HCT116 (cell line): ENCODE data around the gene SEMA3C. TPM values are rescaled to one million over a fixed set of nuclear protein-coding genes. Genes with fewer than 3 reads are reported as not detected.

Source experiments
- ATAC-seq: fragments of 200-7000 bp; cut with Tn5 transposase; 2 replicates; pipeline ENCODE4 v1.9.1; 2020; ENCODE audit warnings: mild to moderate bottlenecking, moderate library complexity
- BruUV-seq: library from RNA; stranded (reverse); fragments of 400-500 nt; replicated peaks from 2 replicates; lab custom pipeline; 2021; lab: Mats Ljungman, UMichigan
- CTCF ChIA-PET: fragments of 300-600 bp; sonication (Branson Sonifier 250); formaldehyde crosslinking; loops from one replicate; lab custom pipeline; 2021; ENCODE audit warnings: antibody characterized with exemption; lab: Charles Lee
- POLR2A ChIA-PET: fragments of 300-600, 350-600 bp; sonication (Branson Sonifier 250); formaldehyde crosslinking; loops from one replicate; lab custom pipeline; 2021; ENCODE audit warnings: antibody characterized with exemption; lab: Charles Lee
- RAD21 ChIA-PET, 2 experiments: fragments of 300-600 bp; sonication (Branson Sonifier 250); formaldehyde crosslinking; loops; one replicate each; lab custom pipeline; 2023; ENCODE audit warnings: low total read pairs in 2 of 2; ENCODE audit not compliant: uncharacterized antibody in 2 of 2, unreplicated experiment in 2 of 2, low non-redundant PET in 1 of 2; lab: Charles Lee
- DNase-seq: peaks from one replicate; pipeline ENCODE4 v3.0.0-alpha.2; 2010; ENCODE audit warnings: low read depth, low spot score
- H2AFZ ChIP-seq: fragments of 200-600 bp; shearing (Covaris generic), sonication (generic); 2 replicates; pipeline ENCODE4 v1.6.1; 2017; ENCODE audit warnings: low read depth, mixed run types, mixed read lengths, antibody characterized with exemption, low read length; ENCODE audit not compliant: poor library complexity, severe bottlenecking
- H3K27ac ChIP-seq: 2 replicates; pipeline ENCODE4 v1.5.1; 2012; ENCODE audit warnings: low read depth, low read length
- H3K27me3 ChIP-seq: fragments of 200-600 bp; sonication (generic); 2 replicates; pipeline ENCODE4 v1.6.1; 2016; ENCODE audit warnings: mixed run types, low read length, mixed read lengths; ENCODE audit not compliant: insufficient read depth
- H3K36me3 ChIP-seq, 2 experiments: fragments of 200-500 bp in 1 of 2; fragments of 200-600 bp in 1 of 2; sonication (Bioruptor generic) in 1 of 2; sonication (generic) in 1 of 2; 2 replicates each; pipeline versions ENCODE4 v1.5.1 to v1.6.1; 2014 to 2016; ENCODE audit warnings: low read length in 2 of 2, inconsistent platforms in 1 of 2, mixed read lengths in 1 of 2, mixed run types in 1 of 2; ENCODE audit not compliant: insufficient read depth in 2 of 2, control insufficient read depth in 1 of 2
- H3K4me1 ChIP-seq, 2 experiments: fragments of 200-600 bp in 1 of 2; sonication (generic) in 1 of 2; 2 replicates each; pipeline versions ENCODE4 v1.5.1 to v1.6.1; 2012 to 2017; ENCODE audit warnings: low read length in 2 of 2, inconsistent platforms in 1 of 2, mild to moderate bottlenecking in 1 of 2, mixed read lengths in 1 of 2, mixed run types in 1 of 2, moderate library complexity in 1 of 2; ENCODE audit not compliant: insufficient read depth in 2 of 2, control insufficient read depth in 1 of 2
- H3K4me2 ChIP-seq: fragments of 200-600 bp; sonication (generic); 2 replicates; pipeline ENCODE4 v1.6.1; 2017; ENCODE audit warnings: mixed run types, low read length, mixed read lengths
- H3K4me3 ChIP-seq, 2 experiments: fragments of 200-600 bp in 1 of 2; sonication (generic) in 1 of 2; replicated peaks in 1 of 2; 2 replicates each; pipeline ENCODE4 v1.5.1; 2011 to 2016; ENCODE audit warnings: low read length in 2 of 2, control low read depth in 1 of 2, low read depth in 1 of 2, mild to moderate bottlenecking in 1 of 2, mixed read lengths in 1 of 2, mixed run types in 1 of 2
- H3K79me2 ChIP-seq: fragments of 200-600 bp; sonication (generic); 2 replicates; pipeline ENCODE4 v1.6.1; 2017; ENCODE audit warnings: mild to moderate bottlenecking, mixed run types, low read length, moderate library complexity, mixed read lengths; ENCODE audit not compliant: insufficient read depth
- H3K9ac ChIP-seq: fragments of 200-600 bp; sonication (generic); 2 replicates; pipeline ENCODE4 v1.6.1; 2016; ENCODE audit warnings: low read length, mixed read lengths
- H3K9me2 ChIP-seq: fragments of 200-600 bp; sonication (generic), shearing (Covaris generic); 2 replicates; pipeline ENCODE4 v1.6.1; 2017; ENCODE audit warnings: mixed run types, mild to moderate bottlenecking, moderate library complexity; ENCODE audit not compliant: insufficient read depth
- H3K9me3 ChIP-seq, 2 experiments: fragments of 200-500 bp in 1 of 2; fragments of 200-600 bp in 1 of 2; sonication (Bioruptor generic) in 1 of 2; sonication (generic) in 1 of 2; 2 replicates each; pipeline ENCODE4 v1.6.1; 2014 to 2017; ENCODE audit warnings: low read length in 2 of 2, mixed read lengths in 2 of 2, inconsistent platforms in 1 of 2, low read depth in 1 of 2, mild to moderate bottlenecking in 1 of 2, mixed run types in 1 of 2, moderate library complexity in 1 of 2; ENCODE audit not compliant: control insufficient read depth in 1 of 2, insufficient read depth in 1 of 2
- H4K20me1 ChIP-seq: fragments of 200-600 bp; sonication (generic), shearing (Covaris generic); 2 replicates; pipeline ENCODE4 v1.6.1; 2017; ENCODE audit warnings: mixed run types, mild to moderate bottlenecking, moderate library complexity; ENCODE audit not compliant: insufficient read depth
- CBX3 ChIP-seq: IDR thresholded peaks from 2 replicates; pipeline ENCODE4 v1.6.1; 2012; ENCODE audit warnings: low read depth
- CTCF ChIP-seq, 3 experiments: fragments of 200-600 bp in 1 of 3; sonication (generic) in 1 of 3; IDR thresholded peaks in 2 of 3; conservative IDR thresholded peaks in 1 of 3; 2 replicates each; pipeline ENCODE4 v1.5.1; 2012 to 2017; ENCODE audit warnings: low read depth in 2 of 3, low read length in 2 of 3, antibody characterized with exemption in 1 of 3, borderline replicate concordance in 1 of 3, control low read depth in 1 of 3, mild to moderate bottlenecking in 1 of 3, mixed read lengths in 1 of 3, mixed run types in 1 of 3, moderate library complexity in 1 of 3; ENCODE audit not compliant: insufficient read depth in 1 of 3
- ELF1 ChIP-seq: IDR thresholded peaks from 2 replicates; pipeline ENCODE4 v1.6.1; 2012; ENCODE audit warnings: low read depth, borderline replicate concordance
- EZH2 ChIP-seq: fragments of 200-600 bp; sonication (generic); IDR thresholded peaks from 2 replicates; pipeline ENCODE4 v1.6.1; 2017; ENCODE audit warnings: antibody characterized with exemption, mixed run types
- EZH2phosphoT487 ChIP-seq: fragments of 200-600 bp; IDR thresholded peaks from 2 replicates; pipeline ENCODE4 v1.6.1; 2018; ENCODE audit warnings: antibody characterized with exemption, borderline replicate concordance
- FOSL1 ChIP-seq: IDR thresholded peaks from 2 replicates; pipeline ENCODE4 v1.6.1; 2012; ENCODE audit warnings: low read depth
- JUND ChIP-seq: IDR thresholded peaks from 2 replicates; pipeline ENCODE4 v1.6.1; 2012
- POLR2A ChIP-seq: IDR thresholded peaks from 2 replicates; pipeline ENCODE4 v1.7.0; 2011; ENCODE audit warnings: borderline replicate concordance; ENCODE audit not compliant: insufficient read depth, insufficient read length; ENCODE audit errors: extremely low read depth
- POLR2AphosphoS5 ChIP-seq: IDR thresholded peaks from 2 replicates; pipeline ENCODE4 v1.6.1; 2011; ENCODE audit warnings: mild to moderate bottlenecking, low read depth, low read length, moderate library complexity
- RAD21 ChIP-seq: IDR thresholded peaks from 2 replicates; pipeline ENCODE4 v1.6.1; 2012; ENCODE audit warnings: low read depth, mild to moderate bottlenecking
- REST ChIP-seq: IDR thresholded peaks from 2 replicates; pipeline ENCODE4 v1.6.1; 2012; ENCODE audit warnings: low read depth
- SIN3A ChIP-seq: IDR thresholded peaks from 2 replicates; pipeline ENCODE4 v1.6.1; 2012; ENCODE audit warnings: low read depth
- SP1 ChIP-seq: IDR thresholded peaks from 2 replicates; pipeline ENCODE4 v1.6.1; 2012; ENCODE audit warnings: low read depth
- SRF ChIP-seq: IDR thresholded peaks from 2 replicates; pipeline ENCODE4 v1.6.1; 2012; ENCODE audit warnings: low read depth
- TCF7L2 ChIP-seq: IDR thresholded peaks from 2 replicates; pipeline ENCODE4 v1.7.0; 2011; ENCODE audit warnings: borderline replicate concordance, inconsistent platforms; ENCODE audit not compliant: insufficient read depth, insufficient read length; ENCODE audit errors: extremely low read depth
- YY1 ChIP-seq: IDR thresholded peaks from 2 replicates; pipeline ENCODE4 v1.6.1; 2011; ENCODE audit warnings: low read length, low read depth, moderate library complexity, mild to moderate bottlenecking; ENCODE audit not compliant: insufficient replicate concordance; ENCODE audit errors: extremely low read depth
- ZBTB33 ChIP-seq: IDR thresholded peaks from 2 replicates; pipeline ENCODE4 v1.6.1; 2011; ENCODE audit warnings: mild to moderate bottlenecking, low read length, moderate library complexity; ENCODE audit not compliant: insufficient replicate concordance; ENCODE audit errors: extremely low read depth
- ZFX ChIP-seq: fragments of 450-650 bp; IDR thresholded peaks from 2 replicates; pipeline ENCODE4 v1.6.1; 2017
- ZNF274 ChIP-seq: fragments of 200-500 bp; sonication (Bioruptor generic); IDR thresholded peaks from 2 replicates; pipeline ENCODE4 v1.6.1; 2014; ENCODE audit warnings: mild to moderate bottlenecking, low read depth, low read length, inconsistent platforms
- intact Hi-C: fragments of 100-400 bp; cut with micrococcal nuclease; formaldehyde crosslinking; loops from 2 replicates; pipeline ENCODE4 v1.10.0; 2022
- total RNA-seq: library from RNA; stranded (reverse); gene quantifications from one replicate; pipeline ENCODE4 v1.2.1, GENCODE V29; 2021; ENCODE audit not compliant: unreplicated experiment
- TF ChIP-seq, protein P1 (sequence below): IDR thresholded peaks from 2 replicates; pipeline ENCODE4 v1.6.1; 2012

Gene SEMA3C
- total RNA-seq, 1 experiment from 2014 or later: 25.3 TPM

DNA sequence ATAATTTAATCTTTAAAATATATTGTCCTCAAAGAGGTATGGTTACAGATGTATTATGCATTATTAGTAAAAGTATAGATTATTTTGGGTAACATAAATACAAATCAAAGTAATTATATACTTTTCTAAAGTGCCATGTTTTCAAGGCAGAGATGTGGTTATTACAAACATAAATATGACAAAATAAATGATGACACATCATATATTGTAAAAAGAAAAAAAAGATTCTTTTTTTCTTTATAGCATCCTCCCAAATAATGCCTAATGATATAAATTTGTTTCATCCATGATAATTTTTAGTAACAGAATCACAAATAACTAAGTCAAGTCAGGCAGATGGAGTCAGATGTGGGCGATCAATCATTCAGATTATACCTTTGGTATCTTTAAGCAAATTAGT, 29.3 kb downstream of the SEMA3C start:
- H3K4me3 ChIP-seq: no peak overlapping the region
- H3K9ac ChIP-seq: no peak overlapping the region
- TF ChIP-seq RAD21 (no peak), CBX3 (no peak), POLR2A (no peak), JUND (no peak), SP1 (no peak), EZH2 (no peak), ZNF274 (no peak), FOSL1 (no peak), REST (no peak), ZBTB33 (no peak), YY1 (no peak), TCF7L2 (no peak), SIN3A (no peak), POLR2AphosphoS5 (no peak), EZH2phosphoT487 (no peak), CTCF (IDR thresholded peaks at IDR 0.05 in 2 of 3, conservative IDR thresholded peaks at IDR 0.05 in 1 of 3; ENCODE audit: borderline replicate concordance in 1 of 3, insufficient read depth in 1 of 3, low read depth in 2 of 3, low read length in 2 of 3) (no peak), SRF (no peak), ELF1 (no peak), ZFX (no peak)
- TF ChIP-seq, protein P1, sequence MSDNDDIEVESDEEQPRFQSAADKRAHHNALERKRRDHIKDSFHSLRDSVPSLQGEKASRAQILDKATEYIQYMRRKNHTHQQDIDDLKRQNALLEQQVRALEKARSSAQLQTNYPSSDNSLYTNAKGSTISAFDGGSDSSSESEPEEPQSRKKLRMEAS: no peak
- no peaks in the 10 kb centered on the region; the same call in 1 of the 2 replicates for H3K79me2 ChIP-seq
- no peaks in the 10 kb centered on the region for H3K27me3 ChIP-seq
- ATAC-seq (no peak), DNase-seq (no peak)
- no peaks in the 10 kb centered on the region for H4K20me1 ChIP-seq
- CTCF ChIA-PET: no interaction called here
- no TSS peak for BruUV-seq
- no peak overlapping the region for H3K27ac ChIP-seq
- RAD21 ChIA-PET: no interaction called here
- POLR2A ChIA-PET: no interaction called here
- H3K4me2 ChIP-seq: no peak overlapping the region
- peaks cover 22 to 25% of the 10 kb centered on the region in 2 experiments for H3K4me1 ChIP-seq
- no peaks in the 10 kb centered on the region for H3K36me3 ChIP-seq
- H3K9me3 ChIP-seq: no peaks in the 10 kb centered on the region
- intact Hi-C loops: no loop called here
- H2AFZ ChIP-seq: no peak overlapping the region
- H3K9me2 ChIP-seq: no peaks in the 10 kb centered on the region
